HEK293T (cell line): ENCODE measurements around the gene PMS2.
A peak's percentile ranks its signal among the peaks of the same experiment; 100 is the strongest.
"Not testable (repeated sequence)": the region's sequence is repeated elsewhere in the genome, so short reads cannot be mapped to it uniquely, and the experiment has no call there.

Experiments
- CTCF ChIA-PET: fragments of 350-600 bp; formaldehyde crosslinking; extraction: SDS; loops from one replicate; lab custom pipeline; 2021; ENCODE audit warnings: antibody characterized with exemption, inconsistent platforms; lab: Yijun Ruan, JAX
- POLR2A ChIA-PET: fragments of 350-600 bp; formaldehyde crosslinking; extraction: SDS; loops from one replicate; lab custom pipeline; 2020; ENCODE audit warnings: antibody characterized with exemption, inconsistent platforms; lab: Yijun Ruan, JAX
- DNase-seq: peaks from one replicate; pipeline ENCODE4 v3.0.0; 2012; ENCODE audit warnings: mixed read lengths; ENCODE audit errors: extremely low spot score
- ARNT ChIP-seq: fragments of 450-650 bp; IDR thresholded peaks from 2 replicates; pipeline ENCODE4 v1.6.1; 2017; ENCODE audit warnings: mild to moderate bottlenecking
- BHLHE40 ChIP-seq: fragments of 450-650 bp; IDR thresholded peaks from 2 replicates; pipeline ENCODE4 v1.6.1; 2016; ENCODE audit warnings: mild to moderate bottlenecking, moderate library complexity, borderline replicate concordance
- CTBP1 ChIP-seq: fragments of 450-650 bp; IDR thresholded peaks from 2 replicates; pipeline ENCODE4 v1.6.1; 2016; ENCODE audit warnings: borderline replicate concordance
- ELF4 ChIP-seq: fragments of 450-650 bp; IDR thresholded peaks from 2 replicates; pipeline ENCODE4 v1.6.1; 2017; ENCODE audit warnings: antibody characterized with exemption
- FOXA1 ChIP-seq: fragments of 450-650 bp; IDR thresholded peaks from 2 replicates; pipeline ENCODE4 v1.6.1; 2016; ENCODE audit warnings: mild to moderate bottlenecking
- FOXK2 ChIP-seq: fragments of 450-650 bp; IDR thresholded peaks from 2 replicates; pipeline ENCODE4 v1.6.1; 2016; ENCODE audit warnings: mild to moderate bottlenecking
- FOXM1 ChIP-seq: fragments of 450-650 bp; IDR thresholded peaks from 2 replicates; pipeline ENCODE4 v1.6.1; 2017; ENCODE audit warnings: mild to moderate bottlenecking, borderline replicate concordance
- HDGF ChIP-seq: fragments of 450-650 bp; IDR thresholded peaks from 2 replicates; pipeline ENCODE4 v1.6.1; 2017; ENCODE audit warnings: antibody characterized with exemption, borderline replicate concordance
- L3MBTL2 ChIP-seq: fragments of 450-650 bp; conservative IDR thresholded peaks from 2 replicates; pipeline ENCODE4 v1.6.1; 2016; ENCODE audit warnings: mild to moderate bottlenecking
- LEF1 ChIP-seq: fragments of 450-650 bp; IDR thresholded peaks from 2 replicates; pipeline ENCODE4 v1.6.1; 2017; ENCODE audit warnings: mild to moderate bottlenecking, borderline replicate concordance
- NFRKB ChIP-seq: fragments of 450-650 bp; IDR thresholded peaks from 2 replicates; pipeline ENCODE4 v1.6.1; 2016; ENCODE audit warnings: mild to moderate bottlenecking, moderate library complexity
- SP1 ChIP-seq: fragments of 450-650 bp; IDR thresholded peaks from 2 replicates; pipeline ENCODE4 v1.6.1; 2017
- SUZ12 ChIP-seq: fragments of 450-650 bp; IDR thresholded peaks from 2 replicates; pipeline ENCODE4 v1.6.1; 2016; ENCODE audit warnings: mild to moderate bottlenecking
- TARDBP ChIP-seq: fragments of 450-650 bp; IDR thresholded peaks from 2 replicates; pipeline ENCODE4 v1.6.1; 2016
- ZNF384 ChIP-seq: fragments of 450-650 bp; IDR thresholded peaks from 2 replicates; pipeline ENCODE4 v1.6.1; 2016
- TF ChIP-seq, protein P1 (sequence below): fragments of 450-650 bp; IDR thresholded peaks from 2 replicates; pipeline ENCODE4 v1.6.1; 2016

Gene PMS2

DNA sequence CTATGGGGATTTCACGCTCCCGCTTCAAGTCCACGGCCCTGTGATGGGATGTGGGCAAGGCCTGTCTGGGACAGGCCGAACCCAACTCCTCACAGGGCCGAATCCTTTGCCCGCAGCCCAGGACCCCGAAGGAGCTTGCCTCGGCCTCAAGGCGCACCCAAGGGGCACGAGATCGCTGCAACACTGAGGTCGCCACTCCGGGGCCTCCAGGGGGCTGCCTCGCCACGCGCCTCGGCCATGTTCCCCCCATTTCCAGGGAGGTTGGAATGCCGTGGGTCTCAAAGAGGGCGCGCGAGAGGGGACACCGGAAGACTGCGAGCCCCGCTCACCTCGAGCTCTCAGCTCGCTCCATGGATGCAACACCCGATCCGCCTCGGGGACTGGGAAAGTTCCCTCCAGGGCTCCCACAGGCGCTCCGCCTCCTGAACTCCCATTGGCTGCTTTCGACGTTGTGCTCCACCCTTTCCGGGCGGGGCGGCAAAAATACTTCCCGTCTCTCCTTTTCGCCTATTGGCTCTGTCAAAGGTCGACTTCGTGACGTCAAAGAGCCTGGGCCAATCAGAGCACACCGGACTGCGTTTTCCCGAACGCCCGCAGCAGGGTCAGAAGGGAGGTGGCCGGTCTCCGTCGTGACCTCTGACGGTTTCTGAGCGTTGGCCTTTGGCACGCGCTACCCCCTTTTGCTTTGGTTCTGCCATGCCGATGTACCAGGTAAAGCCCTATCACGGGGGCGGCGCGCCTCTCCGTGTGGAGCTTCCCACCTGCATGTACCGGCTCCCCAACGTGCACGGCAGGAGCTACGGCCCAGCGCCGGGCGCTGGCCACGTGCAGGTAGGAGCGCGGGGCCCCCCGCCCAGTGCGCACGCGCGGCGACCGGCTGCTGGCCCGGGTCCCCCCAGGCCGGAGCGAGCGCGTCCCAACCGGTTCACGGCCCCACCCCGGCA lies at the start of gene PMS2, which contains the start of gene AIMP2:
Gene PMS2 (minus strand): TSS at position 382 of the 944 bp plus-strand sequence. CDS start 30 bp downstream, at position 352.
Gene AIMP2 (plus strand): TSS at position 605 of the 944 bp plus-strand sequence. CDS start 92 bp downstream, at position 697.
- TF ChIP-seq L3MBTL2 = peak; percentile 98
- peak; percentile 40 for TF ChIP-seq ELF4
- no peak for TF ChIP-seq SUZ12
- no peak for TF ChIP-seq FOXK2
- TF ChIP-seq, protein P1, sequence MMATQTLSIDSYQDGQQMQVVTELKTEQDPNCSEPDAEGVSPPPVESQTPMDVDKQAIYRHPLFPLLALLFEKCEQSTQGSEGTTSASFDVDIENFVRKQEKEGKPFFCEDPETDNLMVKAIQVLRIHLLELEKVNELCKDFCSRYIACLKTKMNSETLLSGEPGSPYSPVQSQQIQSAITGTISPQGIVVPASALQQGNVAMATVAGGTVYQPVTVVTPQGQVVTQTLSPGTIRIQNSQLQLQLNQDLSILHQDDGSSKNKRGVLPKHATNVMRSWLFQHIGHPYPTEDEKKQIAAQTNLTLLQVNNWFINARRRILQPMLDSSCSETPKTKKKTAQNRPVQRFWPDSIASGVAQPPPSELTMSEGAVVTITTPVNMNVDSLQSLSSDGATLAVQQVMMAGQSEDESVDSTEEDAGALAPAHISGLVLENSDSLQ = peak; percentile 63
- ChIA-PET CTCF (interaction anchor here (0.6 to 1.5 kb wide), 2 partner anchors 10 to 12 kb away, joined by 3 to 6 read pairs; no protein-coding TSS in a partner anchor), POLR2A (interaction anchor here (0.8 to 2.1 kb wide), 9 partner anchors 8 to 98 kb away, joined by 3 to 13 read pairs (median 3); no protein-coding TSS in a partner anchor)
- peak; percentile 88 for DNase-seq

GRCh38 chr7:6057316-6058129 lies 48.7 kb upstream of the PMS2 start:
- CTCF ChIA-PET = interaction anchor here (1.1 kb wide), 1 partner anchor 8 kb away, joined by 3 read pairs; no protein-coding TSS in a partner anchor
- TF ChIP-seq ARNT (no peak), NFRKB (no peak), ZNF384 (0 out of 2 replicates have a peak, but pooled peaks have one; percentile 27), HDGF (no peak), LEF1 (no peak)
- no peak for DNase-seq
- POLR2A ChIA-PET = interaction anchor here (0.6 to 1.1 kb wide), 2 partner anchors 49 to 60 kb away, joined by 3 to 6 read pairs; partner anchors contain the start of genes AIMP2 and PMS2

DNA sequence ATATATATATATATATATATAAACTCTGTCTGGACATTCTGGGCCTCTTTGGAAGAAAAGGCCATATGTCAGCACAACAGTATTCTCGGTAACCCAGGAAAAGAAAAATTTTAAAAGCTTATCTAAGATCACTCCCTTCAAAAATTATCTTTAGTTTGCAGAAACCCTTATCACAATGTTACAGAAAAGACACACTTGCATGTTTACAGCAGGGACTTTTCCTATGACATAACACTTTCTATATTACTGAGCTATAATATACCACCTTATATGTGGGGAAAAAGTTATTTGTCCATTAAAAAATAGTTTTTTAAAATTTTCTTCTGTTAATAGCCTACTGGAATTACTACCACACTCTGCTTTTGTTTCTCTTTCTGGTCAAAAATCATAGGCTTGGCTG lies 47.8 kb upstream of the PMS2 start:
- ChIA-PET CTCF (interaction anchor here (1.1 kb wide), 1 partner anchor 9 kb away, joined by 3 read pairs; no protein-coding TSS in a partner anchor), POLR2A (interaction anchor here (1.1 kb wide), 2 partner anchors 24 to 48 kb away, joined by 3 to 6 read pairs; partner anchors contain the start of genes AIMP2 and PMS2)
- no peak for DNase-seq
- TF ChIP-seq FOXK2 (no peak), CTBP1 (no peak), HDGF (no peak)

DNA sequence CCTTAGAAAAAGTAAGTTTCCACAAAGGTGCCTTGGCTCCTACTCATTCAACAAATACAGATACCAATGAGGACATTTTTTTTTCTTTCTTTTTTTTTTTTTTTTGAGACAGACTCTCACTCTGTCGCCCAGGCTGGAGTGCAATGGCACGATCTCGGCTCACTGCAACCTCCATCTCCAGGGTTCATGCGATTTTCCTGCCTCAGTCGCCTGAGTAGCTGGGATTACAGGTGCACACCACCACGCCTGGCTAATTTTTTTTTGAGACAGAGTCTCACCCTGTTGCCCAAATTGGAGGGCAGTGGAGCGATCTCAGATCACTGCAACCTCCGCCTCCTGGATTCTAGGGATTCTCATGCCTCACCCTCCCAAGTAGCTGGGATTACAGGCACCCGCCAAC lies 42.3 kb upstream of the PMS2 start:
- POLR2A ChIA-PET, DNase-seq, CTCF ChIA-PET: not testable (repeated sequence)

DNA sequence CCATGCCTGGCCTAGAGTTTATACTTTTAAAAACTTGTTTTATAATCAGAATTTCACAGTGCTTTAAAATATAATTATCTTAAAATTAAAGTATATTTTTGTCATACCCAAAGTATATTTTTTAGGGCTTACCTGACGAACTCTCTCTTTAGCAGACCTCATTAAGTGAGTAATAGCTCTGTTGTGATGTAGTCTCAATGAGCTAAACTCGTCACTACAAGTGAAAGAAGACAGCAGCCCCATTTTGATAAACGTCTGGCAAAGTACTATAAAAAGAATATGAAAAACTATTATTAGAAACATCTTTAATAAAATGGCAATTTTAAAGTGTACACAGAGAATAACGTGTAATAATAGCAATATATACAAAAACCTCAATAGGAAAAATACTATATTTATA lies 40.9 kb upstream of the PMS2 start:
- no peak for DNase-seq
- TF ChIP-seq, protein P1 = no peak
- TF ChIP-seq FOXM1 = no peak
- ChIA-PET POLR2A (no interaction called here), CTCF (no interaction called here)

- ChIA-PET CTCF (no interaction called here), POLR2A (no interaction called here)
- DNase-seq = no peak
- TF ChIP-seq CTBP1 (no peak), ARNT (no peak), TARDBP (no peak), HDGF (no peak), NFRKB (no peak), SP1 (no peak), FOXK2 (no peak), ZNF384 (no peak), LEF1 (no peak), FOXA1 (no peak), BHLHE40 (no peak), L3MBTL2 (no peak), ELF4 (no peak)
- TF ChIP-seq, protein P1 = no peak
These were observed 26.8 kb upstream of the PMS2 start for GRCh38 chr7:6035686-6036085.
